Upper lobe of left lung (tissue), 6 donors: ENCODE results near the gene PRRC2B. TPM values are rescaled to one million over a fixed set of nuclear protein-coding genes. Genes with fewer than 3 reads are reported as not detected.
"Not testable (repeated sequence)": the region's sequence is repeated elsewhere in the genome, so short reads cannot be mapped to it uniquely, and the experiment has no call there.

Experiments used
- ATAC-seq, 2 donors: fragments of 200-7000 bp; cut with Tn5 transposase; one replicate each; pipeline ENCODE4 v1.9.1; 2022; ENCODE audit warnings: mild to moderate bottlenecking in 2 of 2, moderate library complexity in 2 of 2; ENCODE audit not compliant: low FRiP score in 2 of 2
- DNase-seq, 2 donors: peaks; one replicate each; pipeline ENCODE4 v3.0.0-alpha.2; 2019 to 2020
- H3K27ac ChIP-seq, 4 donors: fragments of 200-600 bp; sonication (generic); one replicate each; pipeline ENCODE4 v1.5.1; 2016 to 2019
- H3K27me3 ChIP-seq, 4 donors: fragments of 200-600 bp; sonication (generic); one replicate each; pipeline ENCODE4 v1.5.1; 2017 to 2019
- H3K36me3 ChIP-seq, 4 donors: fragments of 200-600 bp; sonication (generic); one replicate each; pipeline ENCODE4 v1.5.1; 2016 to 2019
- H3K4me1 ChIP-seq, 4 donors: fragments of 200-600 bp; sonication (generic); one replicate each; pipeline ENCODE4 v1.5.1; 2018 to 2019
- H3K4me3 ChIP-seq, 4 donors: fragments of 200-600 bp; sonication (generic); one replicate each; pipeline ENCODE4 v1.5.1; 2017 to 2019; ENCODE audit warnings: mild to moderate bottlenecking in 2 of 4, moderate library complexity in 1 of 4
- H3K9me3 ChIP-seq, 4 donors: fragments of 200-600 bp; sonication (generic); one replicate each; pipeline ENCODE4 v1.5.1; 2018 to 2019
- CTCF ChIP-seq, 6 experiments: fragments of 450-650 bp in 4 of 6; fragments of 200-600 bp in 2 of 6; sonication (generic) in 2 of 6; IDR thresholded peaks; one replicate each; pipeline ENCODE4 v1.5.1; 2016 to 2019; ENCODE audit warnings: antibody characterized with exemption in 6 of 6
- EP300 ChIP-seq, 4 donors: sonication (generic); formaldehyde crosslinking; IDR thresholded peaks; one replicate each; pipeline ENCODE4 v1.5.1; 2017; ENCODE audit warnings: antibody characterized with exemption in 4 of 4, control low read depth in 2 of 4
- POLR2A ChIP-seq, 4 donors: fragments of 450-650 bp; IDR thresholded peaks; one replicate each; pipeline ENCODE4 v1.5.1; 2016 to 2017; ENCODE audit warnings: antibody characterized with exemption in 4 of 4, mild to moderate bottlenecking in 2 of 4
- POLR2AphosphoS5 ChIP-seq, 2 donors: sonication (generic); formaldehyde crosslinking; IDR thresholded peaks; one replicate each; pipeline ENCODE4 v1.5.1; 2017; ENCODE audit warnings: antibody characterized with exemption in 2 of 2
- WGBS, 2 donors: methylation state at CpG; one replicate each; pipeline ENCODE4 v1.1.5; 2017 to 2018; 5-methylcytosine and 5-hydroxymethylcytosine counted together
- total RNA-seq, 6 donors: library from RNA; depleted of rRNA in 4 of 6; stranded (reverse); fragments of >200 nt in 4 of 6; gene quantifications; one replicate each; pipeline versions ENCODE4 v1.1.0 to v1.2.1, GENCODE V29; 2016 to 2021
- donor health status: DM: no; HTN: no; CAD: no; lungs with moderate emphysema.
- donor health status: DM: no; HTN: yes; CAD: no; lungs with severe emphysema.

PRRC2B gene
- total RNA-seq, 6 donors from 2014 or later, result 114 to 348 (median 186) TPM

GRCh38 chr9:131370638-131371037, 23.2 kb upstream of the PRRC2B start:
- WGBS, 2 donors, result 89 to 90% methylated on average over 2 of the region's 2 CpGs
- Histone ChIP-seq H3K27me3 (no peaks in the 10 kb centered on the region), H3K4me3 (no peak overlapping the region), H3K4me1 (peaks cover 5 to 21% (median 11%) of the 10 kb centered on the region in 4 donors), H3K9me3 (no peaks in the 10 kb centered on the region), H3K36me3 (no peaks in the 10 kb centered on the region), H3K27ac (no peak overlapping the region)
- no peak for TF ChIP-seq CTCF (IDR thresholded peaks at IDR 0.05)
- no peak for TF ChIP-seq POLR2AphosphoS5 (IDR thresholded peaks at IDR 0.05)
- no peak for TF ChIP-seq EP300 (IDR thresholded peaks at IDR 0.05)
- TF ChIP-seq POLR2A (IDR thresholded peaks at IDR 0.05), result no peak
- ATAC-seq, result no peak
- DNase-seq, result no peak

- H3K4me3 ChIP-seq, result peak overlapping the region; percentile 21 to 73 (median 60)
- H3K27ac ChIP-seq, result peak overlapping the region; percentile 89 to 97 (median 93)
- not testable (repeated sequence) for H3K9me3 ChIP-seq, H3K27me3 ChIP-seq, DNase-seq, H3K36me3 ChIP-seq
- peaks cover 5 to 15% (median 8%) of the 10 kb centered on the region in 4 donors for H3K4me1 ChIP-seq
- 40 to 53% methylated on average over 17 of the region's 17 CpGs for WGBS, 2 donors
- peak in 1 of 2 donors; percentile 18 for ATAC-seq
Observed at GRCh38 chr9:131372599-131372973, 21.3 kb upstream of the PRRC2B start.

GRCh38 chr9:131374638-131375037, 19.2 kb upstream of the PRRC2B start:
- not testable (repeated sequence) for H3K4me3 ChIP-seq, ATAC-seq, H3K36me3 ChIP-seq, DNase-seq, H3K27me3 ChIP-seq, H3K9me3 ChIP-seq, H3K27ac ChIP-seq
- WGBS, 2 donors, result 77 to 78% methylated on average over 5 of the region's 5 CpGs
- peaks cover 5 to 15% (median 8%) of the 10 kb centered on the region in 4 donors for H3K4me1 ChIP-seq

- no peaks in the 10 kb centered on the region for H3K36me3 ChIP-seq
- DNase-seq, result no peak
- WGBS, 2 donors, result 91 to 97% methylated on average over 2 of the region's 2 CpGs
- no peaks in the 10 kb centered on the region for H3K9me3 ChIP-seq
- H3K27me3 ChIP-seq, result no peaks in the 10 kb centered on the region
- H3K27ac ChIP-seq, result no peak overlapping the region
- no peak for ATAC-seq
- H3K4me1 ChIP-seq, result peaks cover 0 to 10% (median 5%) of the 10 kb centered on the region in 4 donors
- H3K4me3 ChIP-seq, result no peak overlapping the region
- TF ChIP-seq POLR2AphosphoS5 (IDR thresholded peaks at IDR 0.05), result no peak
Observed at GRCh38 chr9:131379056-131379455, 14.8 kb upstream of the PRRC2B start.

- H3K27ac ChIP-seq, result peak overlapping the region; percentile 6 to 69 (median 39)
- TF ChIP-seq POLR2A (IDR thresholded peaks at IDR 0.05) (peak in 1 of 4 donors; percentile 26), EP300 (IDR thresholded peaks at IDR 0.05) (no peak), POLR2AphosphoS5 (IDR thresholded peaks at IDR 0.05) (peak in 1 of 2 donors; percentile 47), CTCF (IDR thresholded peaks at IDR 0.05) (no peak)
- no peaks in the 10 kb centered on the region for H3K9me3 ChIP-seq
- peak in 1 of 2 donors; percentile 76 for DNase-seq
- peaks cover 0 to 9% (median 3%) of the 10 kb centered on the region in 4 donors for H3K4me1 ChIP-seq
- H3K4me3 ChIP-seq, result no peak overlapping the region
- ATAC-seq, result peak; percentile 84 to 88
- 67 to 73% methylated on average over 19 of the region's 19 CpGs for WGBS, 2 donors
- H3K27me3 ChIP-seq, result no peaks in the 10 kb centered on the region
- H3K36me3 ChIP-seq, result no peaks in the 10 kb centered on the region
Observed at GRCh38 chr9:131382850-131383729, 10.8 kb upstream of the PRRC2B start.

GRCh38 chr9:131385296-131385695, 8.6 kb upstream of the PRRC2B start:
- Histone ChIP-seq H3K36me3 (no peaks in the 10 kb centered on the region), H3K4me1 (peaks cover 0 to 9% (median 3%) of the 10 kb centered on the region in 4 donors), H3K27me3 (no peaks in the 10 kb centered on the region), H3K27ac (no peak overlapping the region), H3K4me3 (no peak overlapping the region), H3K9me3 (no peaks in the 10 kb centered on the region)
- no peak for TF ChIP-seq POLR2A (IDR thresholded peaks at IDR 0.05)
- no peak for TF ChIP-seq POLR2AphosphoS5 (IDR thresholded peaks at IDR 0.05)
- TF ChIP-seq EP300 (IDR thresholded peaks at IDR 0.05), result no peak
- no peak for TF ChIP-seq CTCF (IDR thresholded peaks at IDR 0.05)
- 60 to 76% methylated on average over 5 of the region's 5 CpGs for WGBS, 2 donors
- DNase-seq (no peak), ATAC-seq (no peak)
